ENCODE measurements around the gene ABTB2. TPM values are rescaled to one million over a fixed set of nuclear protein-coding genes. Genes with fewer than 3 reads are reported as not detected.
A peak's percentile ranks its signal among the peaks of the same experiment; 100 is the strongest.
"Not testable (repeated sequence)": the region's sequence is repeated elsewhere in the genome, so short reads cannot be mapped to it uniquely, and the experiment has no call there.

ABTB2 gene
- total RNA-seq, 1 donor from 2014 or later: 15.9 TPM

DNA sequence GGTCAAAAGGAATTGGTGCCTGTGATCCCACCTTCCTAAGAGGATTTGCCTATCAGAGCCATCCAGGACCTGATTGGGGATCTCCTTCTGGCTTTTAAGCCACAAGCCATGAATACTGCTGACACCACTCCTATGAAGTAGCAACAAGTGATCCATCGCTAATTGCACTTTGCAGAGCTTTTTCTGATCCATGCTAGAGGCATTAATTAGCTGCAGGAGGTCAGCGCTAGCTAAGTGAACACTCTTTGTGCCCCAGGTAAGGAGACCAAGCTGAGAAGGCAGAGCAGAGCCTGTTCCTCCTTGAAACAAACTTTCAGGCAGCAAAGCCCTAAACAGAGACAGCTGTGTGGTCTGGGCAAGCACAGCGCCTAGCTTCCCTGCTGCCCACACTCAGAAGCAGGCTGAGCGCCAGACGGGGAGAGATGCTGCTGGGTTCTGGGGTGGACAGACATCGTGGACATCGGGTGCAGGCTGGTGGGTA lies 122.2 kb downstream of the ABTB2 start:
- no peak for ATAC-seq (ENCODE audit: poor library complexity)
- DNase-seq: no peak
- intact Hi-C loops (cut with DNase I): no loop called here

DNA sequence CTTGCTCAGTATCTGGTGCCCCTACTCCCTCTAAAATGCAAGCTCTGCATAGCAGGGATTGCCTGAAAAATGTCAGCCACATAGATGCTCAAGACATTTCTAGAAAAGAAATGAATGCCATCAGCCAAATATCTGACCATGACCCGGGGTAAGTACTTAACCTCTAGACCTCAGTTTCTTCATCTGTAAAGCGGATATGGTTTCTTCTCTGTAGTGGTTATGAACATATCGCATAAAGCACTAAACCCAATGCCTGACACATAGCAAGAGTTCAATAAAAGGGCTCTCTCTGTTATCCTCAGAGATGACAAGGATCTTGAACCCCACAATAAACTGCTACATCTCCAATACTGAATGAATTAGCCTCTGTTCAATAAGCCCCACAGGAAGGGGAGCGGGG lies 122.6 kb downstream of the ABTB2 start:
- no peak for DNase-seq
- ATAC-seq (ENCODE audit: poor library complexity): no peak

DNA sequence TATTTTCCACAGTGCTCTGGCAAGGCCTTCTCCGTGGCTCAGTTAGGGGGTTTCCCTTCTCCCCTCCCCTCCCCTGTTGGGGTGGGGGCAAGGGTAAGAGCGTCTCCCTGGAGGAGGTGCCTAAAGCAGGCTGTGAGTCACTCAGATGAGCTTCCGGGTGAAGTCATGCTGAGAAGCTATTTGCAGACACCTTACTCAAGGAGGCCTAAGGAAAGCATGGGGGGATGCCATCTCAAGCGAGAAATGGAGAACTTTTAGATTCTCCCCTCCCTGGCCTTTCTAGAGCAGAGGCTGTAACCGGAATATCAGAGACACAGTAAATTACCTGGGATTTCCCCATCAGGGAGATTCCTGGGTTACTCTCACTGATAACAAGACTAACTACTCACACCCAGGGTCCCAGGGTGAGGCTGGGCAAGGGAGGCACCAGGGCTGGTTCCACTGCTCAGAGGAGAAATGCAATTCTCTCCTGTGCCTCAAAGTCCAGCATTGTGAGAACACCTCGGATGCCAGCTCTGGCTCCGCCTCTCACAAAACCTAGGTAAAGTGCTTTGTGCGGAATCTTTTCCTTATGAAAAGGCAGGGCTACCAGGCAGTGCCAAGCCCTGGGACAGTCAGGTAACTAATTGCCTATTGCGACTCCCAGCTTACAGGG lies 123.6 kb downstream of the ABTB2 start:
- ATAC-seq (ENCODE audit: poor library complexity): peak; percentile 34
- intact Hi-C loops (cut with DNase I): no loop called here
- no peak for DNase-seq

More for the DNA sequence above, 122.6 kb downstream of the ABTB2 start:
- intact Hi-C loops (cut with DNase I): no loop called here

DNA sequence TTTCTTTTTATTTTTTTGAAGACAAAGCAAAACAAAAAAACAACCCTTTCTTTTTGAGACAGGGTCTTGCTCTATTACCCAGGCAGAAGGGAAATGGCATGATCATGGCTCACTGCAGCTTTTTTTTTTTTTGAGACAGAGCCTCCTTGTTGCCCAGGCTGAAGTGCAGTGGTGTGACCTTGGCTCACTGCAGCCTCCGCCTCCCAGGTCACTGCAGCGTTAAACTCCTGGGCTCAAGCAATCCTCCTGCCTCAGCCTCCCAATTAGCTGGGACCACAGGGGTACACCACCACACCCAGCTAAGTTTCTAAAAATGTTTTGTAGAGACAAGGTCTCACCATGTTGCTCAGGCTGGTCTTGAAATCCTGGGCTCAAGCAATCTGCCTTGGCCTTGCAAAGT lies 124.6 kb downstream of the ABTB2 start:
- ATAC-seq (ENCODE audit: poor library complexity) (no peak), DNase-seq (no peak)
- intact Hi-C loops (cut with DNase I): no loop called here

DNA sequence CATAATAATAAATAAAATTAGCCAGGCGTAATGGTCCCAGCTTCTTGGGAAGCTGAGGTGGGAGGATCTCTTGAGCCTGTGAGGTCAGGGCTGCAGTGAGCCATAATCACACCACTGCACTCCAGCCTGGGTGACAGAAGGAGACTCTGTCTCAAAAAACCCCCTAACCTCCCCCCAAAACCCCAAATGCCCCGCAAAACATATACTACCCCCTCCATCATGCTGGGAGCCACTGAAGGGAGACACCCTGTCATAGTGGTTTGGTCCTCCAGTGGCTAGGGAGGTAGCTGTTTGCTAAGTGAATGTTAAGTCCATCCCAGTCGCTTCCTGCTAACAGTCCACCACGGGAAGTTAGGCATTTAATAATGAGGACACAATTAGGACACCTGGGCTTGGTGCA lies 125.0 kb downstream of the ABTB2 start:
- intact Hi-C loops (cut with DNase I): no loop called here
- DNase-seq (no peak), ATAC-seq (ENCODE audit: poor library complexity) (no peak)

DNA sequence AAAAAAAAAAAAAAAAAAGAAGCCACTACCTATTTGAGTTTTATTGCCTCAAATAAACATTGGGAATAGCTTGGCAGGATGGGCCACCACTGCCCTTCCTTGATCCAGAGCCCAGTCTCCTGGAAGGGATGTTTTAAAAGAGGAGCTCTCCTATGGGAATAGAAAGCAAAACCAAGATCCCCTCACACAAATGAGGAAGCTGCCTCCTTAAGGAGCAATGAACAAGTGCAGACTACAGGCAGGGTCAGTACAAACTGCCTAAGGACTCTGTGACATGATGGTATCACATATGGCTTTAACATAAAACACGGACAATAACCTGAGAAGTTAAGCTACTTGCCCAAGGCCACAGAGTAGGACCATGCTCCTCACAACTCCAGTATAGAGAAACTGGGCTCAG lies 131.6 kb downstream of the ABTB2 start:
- intact Hi-C loops (cut with DNase I): no loop called here
- ATAC-seq (ENCODE audit: poor library complexity) (no peak), DNase-seq (no peak)

DNA sequence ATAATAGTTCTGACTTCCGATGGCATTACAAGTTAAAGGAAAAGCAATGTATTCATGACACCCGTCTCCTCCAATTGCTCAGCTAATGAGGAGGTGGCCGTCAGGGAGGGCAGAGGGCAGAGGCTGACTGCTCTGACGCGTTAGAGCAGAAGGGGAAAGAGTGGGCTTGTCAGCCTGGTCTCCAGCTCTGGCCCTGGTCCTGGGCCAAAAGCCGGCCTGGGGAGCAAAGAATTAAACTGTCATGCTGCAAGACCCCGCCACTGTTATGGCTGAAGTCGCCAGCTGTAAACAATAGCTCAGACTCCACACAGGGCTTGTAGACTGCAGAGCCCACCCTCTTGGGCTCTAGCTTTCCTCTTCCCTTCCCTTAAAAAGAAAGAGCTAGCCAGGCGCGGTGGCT lies 132.7 kb downstream of the ABTB2 start:
- no peak for ATAC-seq (ENCODE audit: poor library complexity)
- DNase-seq: no peak
- intact Hi-C loops (cut with DNase I): no loop called here

DNA sequence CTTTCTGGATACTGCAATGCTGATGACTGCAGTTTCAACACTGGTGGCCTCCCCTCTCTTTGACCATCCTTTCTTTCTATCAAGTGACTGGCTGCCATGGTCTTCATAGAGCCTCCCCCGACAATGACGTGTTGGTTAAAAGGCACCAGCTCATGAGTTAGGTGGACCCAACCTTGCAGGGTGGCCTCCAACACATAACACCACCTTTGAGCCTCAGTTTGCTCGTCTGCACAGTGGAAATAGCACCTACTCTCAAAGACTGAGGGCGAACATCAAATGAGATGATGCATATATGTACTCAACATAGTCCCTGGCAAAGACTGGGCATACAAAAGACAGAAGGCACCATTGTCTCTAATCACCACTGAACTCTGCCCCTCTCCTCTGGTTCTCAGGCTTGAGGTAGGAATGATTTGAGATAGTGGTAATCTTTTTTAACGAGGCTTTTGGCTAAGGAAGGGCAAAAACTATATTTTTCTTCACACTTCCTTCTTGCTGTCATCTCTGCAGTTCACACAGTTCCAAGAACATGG lies 133.3 kb downstream of the ABTB2 start:
- DNase-seq (no peak), ATAC-seq (ENCODE audit: poor library complexity) (no peak)
- intact Hi-C loops (cut with DNase I): no loop called here

DNA sequence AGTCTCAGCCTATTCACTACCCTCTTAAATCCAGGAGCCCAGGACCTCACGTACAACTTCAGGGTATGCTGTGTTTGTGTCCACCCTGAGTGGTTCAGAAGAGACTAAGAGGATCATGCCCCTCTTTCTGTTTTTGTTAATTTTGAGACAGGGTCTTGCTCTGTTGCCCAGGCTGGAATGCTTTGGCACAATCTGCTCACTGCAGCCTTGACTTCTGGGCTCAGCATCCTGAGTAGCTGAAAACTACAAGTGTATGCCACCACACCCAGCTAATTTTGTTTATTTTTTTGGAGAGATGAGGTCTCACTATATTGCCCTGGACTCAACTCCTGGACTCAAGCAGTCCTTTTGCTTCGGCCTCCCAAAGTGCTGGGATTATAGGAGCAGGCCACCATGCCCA lies 133.9 kb downstream of the ABTB2 start:
- DNase-seq: no peak
- ATAC-seq (ENCODE audit: poor library complexity): no peak
- intact Hi-C loops (cut with DNase I): no loop called here

DNA sequence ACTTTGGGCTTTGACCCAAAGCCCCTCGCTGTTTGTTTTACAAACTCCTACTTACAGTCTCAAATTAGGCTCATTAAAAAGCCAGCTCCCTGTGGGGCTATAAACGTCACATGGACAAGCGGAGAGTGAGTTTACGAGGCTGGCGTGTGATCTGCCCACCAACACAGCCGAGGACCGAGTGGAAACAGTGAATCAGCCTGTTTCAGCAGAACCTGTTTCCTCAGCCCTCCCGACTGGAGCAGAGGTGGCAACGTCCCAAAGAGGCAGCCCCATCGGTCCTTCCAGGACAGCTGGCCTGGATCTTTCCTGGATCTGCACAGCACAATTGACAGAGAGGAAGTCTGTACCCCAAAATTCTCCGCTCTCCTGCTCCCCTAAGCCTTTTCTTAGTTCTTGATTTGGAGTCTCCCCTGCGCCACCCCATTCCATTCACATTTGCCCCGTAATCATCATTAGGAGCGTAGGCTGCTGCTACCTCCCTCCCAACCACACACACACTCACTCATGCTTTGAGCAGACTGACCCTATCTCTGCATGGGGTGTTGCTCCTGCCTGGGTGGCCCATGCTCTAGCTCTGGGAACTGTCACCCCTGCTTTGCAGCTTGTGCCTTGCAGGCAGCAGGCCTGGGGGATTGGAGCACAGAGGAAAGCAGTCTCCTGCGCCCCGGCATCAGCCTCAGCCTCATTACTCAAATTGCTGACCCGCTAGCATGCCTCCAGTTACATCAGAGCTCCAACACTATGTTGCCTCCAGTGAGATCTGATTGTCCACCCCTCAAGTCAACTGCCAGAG lies 134.6 kb downstream of the ABTB2 start:
- intact Hi-C loops (cut with DNase I): no loop called here
- peak; percentile 67 for ATAC-seq (ENCODE audit: poor library complexity)

DNA sequence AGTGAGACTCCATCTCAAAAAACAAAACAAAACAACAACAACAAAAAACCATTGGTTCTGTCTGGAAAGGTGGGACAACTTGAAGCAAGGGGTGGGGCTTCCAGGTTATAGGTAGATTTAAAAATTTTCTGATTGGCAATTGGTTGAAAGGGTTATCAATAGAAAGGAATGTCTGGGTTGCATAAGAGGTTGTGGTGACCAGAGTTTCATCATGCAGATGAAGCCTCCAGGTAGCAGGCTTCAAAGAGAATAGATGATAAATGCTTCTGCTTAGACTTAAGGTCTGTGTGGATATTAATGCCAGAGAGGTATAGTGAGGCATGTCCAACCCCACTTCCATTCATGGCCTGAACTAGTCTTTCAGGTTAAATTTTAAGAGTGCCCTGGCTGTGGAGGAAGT lies 135.8 kb downstream of the ABTB2 start:
- DNase-seq (no peak), ATAC-seq (ENCODE audit: poor library complexity) (no peak)
- intact Hi-C loops (cut with DNase I): no loop called here

More for the DNA sequence above, 134.6 kb downstream of the ABTB2 start:
- peak; percentile 68 for DNase-seq

DNA sequence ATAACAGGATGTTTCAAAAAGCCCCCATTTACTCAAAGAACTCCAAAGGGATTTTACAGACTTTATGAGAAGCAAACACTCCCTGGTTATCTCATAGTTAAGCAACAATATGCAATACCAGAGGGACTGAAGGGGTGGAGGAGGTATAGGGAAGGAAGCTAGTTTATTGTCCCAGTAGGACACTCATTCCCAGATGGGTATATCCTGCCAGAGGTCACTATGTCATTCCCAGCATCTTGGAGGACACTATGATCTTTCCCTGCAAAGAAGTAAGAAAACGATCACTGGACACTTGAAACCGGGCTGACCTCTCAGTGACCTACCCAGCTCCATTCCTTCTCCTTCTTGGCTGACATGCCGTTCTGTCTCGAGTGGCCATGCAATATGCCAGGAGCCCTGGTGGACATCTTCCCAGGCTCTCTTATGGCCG lies 137.9 kb downstream of the ABTB2 start:
- ATAC-seq (ENCODE audit: poor library complexity): peak; percentile 86
- intact Hi-C loops (cut with DNase I): no loop called here
- DNase-seq: peak; percentile 64

DNA sequence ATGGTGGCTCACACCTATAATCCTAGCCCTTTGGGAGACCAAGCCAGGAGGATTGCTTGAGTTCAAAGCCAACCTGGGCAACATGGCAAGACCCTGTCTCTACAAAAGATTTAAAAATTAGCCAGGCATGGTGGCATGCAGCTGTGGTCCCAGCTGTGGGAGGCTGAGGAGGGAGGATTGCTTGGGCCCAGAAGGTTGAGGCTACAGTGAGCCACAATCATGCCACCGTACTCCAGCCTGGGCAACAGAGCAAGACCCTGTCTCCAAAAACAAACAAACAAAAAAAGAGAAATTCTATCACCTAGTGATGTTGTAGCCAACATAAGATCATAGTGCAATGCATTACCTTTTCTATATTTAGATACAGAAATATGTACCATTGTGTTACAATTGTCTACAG lies 138.5 kb downstream of the ABTB2 start:
- ATAC-seq (ENCODE audit: poor library complexity) (no peak), DNase-seq (no peak)
- intact Hi-C loops (cut with DNase I): no loop called here

DNA sequence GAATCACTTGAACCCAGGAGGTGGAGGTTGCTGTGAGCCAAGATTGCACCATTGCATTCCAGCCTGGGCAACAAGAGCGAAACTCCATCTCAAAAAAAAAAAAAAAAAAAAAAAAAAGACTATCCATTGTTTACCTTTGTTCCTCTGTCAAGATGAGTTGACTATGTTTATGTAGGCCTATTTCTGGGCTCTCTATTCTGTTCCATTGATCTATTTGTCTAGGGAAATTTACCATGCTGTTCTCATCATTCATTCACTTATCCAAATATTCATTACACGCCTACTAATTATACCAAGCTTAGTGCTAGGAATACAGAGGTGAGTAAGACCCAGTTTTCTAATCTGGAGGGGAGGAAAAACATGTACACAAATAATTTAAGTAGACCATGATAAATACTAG lies 139.1 kb downstream of the ABTB2 start:
- intact Hi-C loops (cut with DNase I); ATAC-seq (ENCODE audit: poor library complexity); DNase-seq: not testable (repeated sequence)

DNA sequence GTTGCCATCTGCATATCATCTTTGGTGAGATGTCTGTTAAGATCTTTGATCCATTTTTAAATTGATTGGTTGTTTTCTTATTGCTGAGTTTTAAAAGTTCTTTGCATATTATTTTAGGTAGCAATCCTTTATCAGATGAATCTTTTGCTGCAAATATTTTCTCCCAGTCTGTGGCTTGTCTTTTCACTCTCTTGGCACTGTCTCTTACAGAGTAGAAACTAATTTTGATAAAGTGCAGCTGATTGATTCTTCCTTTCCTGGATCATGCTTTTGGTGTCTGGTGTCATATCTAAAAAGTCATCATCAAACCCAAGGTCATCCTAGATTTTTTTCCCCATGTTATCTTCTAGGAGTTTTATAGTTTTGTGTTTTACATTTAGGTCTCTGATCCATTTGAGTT lies 139.7 kb downstream of the ABTB2 start:
- intact Hi-C loops (cut with DNase I): no loop called here
- DNase-seq (no peak), ATAC-seq (ENCODE audit: poor library complexity) (no peak)

DNA sequence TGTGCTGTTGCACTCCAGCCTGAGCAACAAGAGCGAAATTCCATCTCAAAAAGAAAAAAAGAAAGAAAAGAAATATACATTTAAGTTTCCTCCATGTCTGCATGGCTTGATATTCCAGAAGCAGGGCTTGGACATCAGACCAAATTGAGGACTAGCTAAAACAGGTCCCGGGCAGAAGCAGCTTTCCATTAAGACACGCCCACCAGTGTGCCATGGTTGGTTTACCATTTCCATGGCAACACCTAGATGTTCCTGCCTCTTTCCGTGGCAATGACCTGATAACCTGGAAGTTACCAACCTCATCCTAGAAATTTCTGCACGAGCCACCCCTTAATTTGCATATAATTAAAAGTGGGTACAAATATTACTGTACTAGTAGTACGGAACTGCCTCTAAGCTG lies 141.1 kb downstream of the ABTB2 start:
- no peak for DNase-seq
- intact Hi-C loops (cut with DNase I): no loop called here
- ATAC-seq (ENCODE audit: poor library complexity): no peak

DNA sequence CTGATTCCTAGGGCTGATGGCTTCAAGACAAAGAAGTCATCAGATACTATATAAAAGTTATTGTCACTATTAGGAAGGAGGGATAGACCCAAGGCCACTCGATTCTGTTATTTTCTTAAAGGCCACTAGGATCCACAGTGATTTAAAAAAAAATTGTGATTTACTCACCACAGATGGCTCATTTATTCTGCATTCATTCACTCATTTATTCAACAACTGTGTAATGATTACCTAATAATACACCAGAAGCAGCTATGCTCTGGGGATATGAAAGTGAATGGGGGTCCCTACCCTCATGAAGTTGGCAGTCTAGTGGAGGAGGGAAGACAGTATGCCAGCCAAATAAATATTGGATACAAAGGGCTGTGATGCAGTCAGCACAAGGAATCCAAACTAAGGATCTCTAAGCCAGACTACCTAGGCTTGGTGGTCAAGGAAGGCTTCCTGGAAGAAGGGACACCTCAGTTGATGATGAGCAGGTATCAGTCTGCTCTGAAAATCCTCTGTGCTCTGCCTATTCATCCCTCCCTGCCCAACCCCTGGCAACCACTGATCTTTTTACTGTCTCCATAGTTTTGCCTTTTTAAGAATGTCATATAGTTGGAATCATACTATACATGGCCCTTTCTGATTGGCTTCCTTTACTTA lies 141.9 kb downstream of the ABTB2 start:
- DNase-seq (no peak), ATAC-seq (ENCODE audit: poor library complexity) (no peak)
- intact Hi-C loops (cut with DNase I): no loop called here

DNA sequence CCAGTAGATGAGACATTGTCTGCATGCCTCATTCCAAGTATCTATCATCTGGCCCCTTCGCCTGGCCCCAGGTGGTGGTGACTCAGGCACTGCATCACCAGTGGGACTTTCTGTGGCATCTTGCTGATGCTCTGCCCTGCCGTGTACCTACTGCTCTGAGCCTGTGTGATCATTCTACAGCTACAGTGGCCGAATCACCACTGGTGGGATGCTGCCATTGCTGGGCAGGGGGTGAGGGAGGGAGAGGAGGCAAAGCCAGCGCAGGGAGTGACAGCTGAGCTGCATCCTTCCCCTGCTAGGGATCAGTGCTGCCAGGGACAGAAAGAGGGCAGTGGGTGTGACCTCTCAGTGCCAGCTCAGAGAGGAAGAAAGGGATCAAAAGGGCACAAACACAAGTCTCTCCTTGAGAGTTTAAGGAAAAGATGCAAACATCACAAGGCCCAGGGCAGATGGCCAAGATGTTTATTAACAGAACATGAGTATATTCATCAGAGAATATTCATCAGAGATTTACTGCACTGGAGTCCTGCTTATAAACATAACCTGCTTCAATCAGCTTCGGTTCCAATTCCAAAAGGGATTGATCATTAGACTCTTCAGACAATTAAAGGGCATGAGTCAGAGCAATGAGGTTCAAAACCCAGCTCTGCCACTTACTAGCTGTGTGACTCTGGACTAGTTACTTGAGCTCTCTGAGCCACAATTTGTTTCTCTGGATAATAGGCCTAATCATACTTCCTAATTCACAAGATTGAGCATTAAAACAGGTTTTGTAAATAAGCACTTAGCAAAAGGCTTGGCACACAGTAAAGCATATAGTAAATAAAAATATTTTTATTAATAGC lies 142.6 kb downstream of the ABTB2 start:
- ATAC-seq (ENCODE audit: poor library complexity) (no peak), DNase-seq (no peak)
- intact Hi-C loops (cut with DNase I): no loop called here

DNA sequence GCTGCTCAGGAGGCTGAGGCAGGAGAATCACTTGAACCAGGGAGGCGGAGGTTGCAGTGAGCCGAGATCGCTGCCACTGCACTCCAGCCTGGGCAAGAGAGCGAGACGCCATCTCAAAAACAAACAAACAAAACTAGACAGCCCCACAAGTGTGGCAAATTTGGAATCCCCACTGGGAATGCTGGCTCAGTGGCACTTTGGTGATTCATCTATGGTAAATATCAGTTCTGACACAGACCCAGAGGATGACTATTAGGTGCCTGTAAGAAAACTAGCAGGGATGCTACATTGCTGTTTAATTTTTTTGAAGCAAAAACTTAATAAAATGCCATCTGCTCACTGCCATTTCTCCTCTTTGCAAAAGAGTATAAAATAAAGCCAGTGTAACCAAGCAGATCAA lies 144.4 kb downstream of the ABTB2 start:
- ATAC-seq (ENCODE audit: poor library complexity) (no peak), DNase-seq (no peak)
- intact Hi-C loops (cut with DNase I): no loop called here

All from Right ventricle myocardium superior (tissue), 1 donor.